COLO829 (cell line): ENCODE data around the gene IWS1.
"Not testable (repeated sequence)": the region's sequence is repeated elsewhere in the genome, so short reads cannot be mapped to it uniquely, and the experiment has no call there.

ENCODE experiments used
- DNase-seq: peaks from one replicate; pipeline ENCODE4 v3.0.0; 2012; ENCODE audit warnings: low spot score

The IWS1 gene

DNA sequence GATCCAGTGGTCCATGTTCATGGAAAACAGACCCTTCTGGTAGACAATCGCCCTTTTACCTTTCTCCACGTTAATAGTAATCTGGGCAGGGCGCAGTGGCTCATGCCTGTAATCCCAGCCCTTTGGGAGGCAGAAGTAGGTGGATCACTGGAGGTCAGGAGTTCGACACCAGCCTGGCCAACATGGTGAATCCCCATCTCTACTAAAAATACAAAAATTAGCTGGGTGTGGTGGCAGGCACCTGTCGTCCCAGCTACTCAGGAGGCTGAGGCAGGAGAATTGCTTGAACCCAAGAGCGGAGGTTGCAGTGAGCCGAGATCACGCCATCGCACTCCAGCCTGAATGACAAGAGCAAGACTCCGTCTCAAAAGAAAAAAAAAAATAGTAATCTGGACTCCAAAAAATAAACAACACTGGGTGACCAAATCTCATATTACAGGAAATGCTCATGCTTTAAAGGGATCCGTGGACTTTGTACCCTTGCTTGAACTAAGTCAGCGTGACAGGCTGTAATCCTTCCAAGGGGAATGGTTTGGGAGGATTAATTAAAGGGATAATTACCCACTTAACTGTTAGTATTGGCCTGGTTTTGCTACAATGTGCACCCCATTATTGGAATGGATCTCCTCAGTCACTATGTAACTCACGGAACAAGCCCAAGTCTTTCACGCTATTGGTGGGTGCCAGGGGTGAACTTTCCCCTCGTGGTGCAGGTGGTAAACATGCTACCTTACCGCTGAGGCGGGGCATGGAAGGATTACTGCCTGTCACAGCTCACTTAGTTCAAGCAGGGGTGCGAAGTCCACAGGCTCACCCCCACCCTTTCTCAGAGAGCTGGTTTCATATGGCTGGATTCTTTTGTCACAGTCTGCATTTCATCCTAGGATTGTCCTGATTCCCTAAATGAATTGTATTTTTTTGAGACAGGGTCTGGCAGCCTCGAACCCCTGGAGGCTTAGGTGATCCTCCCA lies 71.4 kb downstream of the IWS1 start:
- DNase-seq: no peak

DNA sequence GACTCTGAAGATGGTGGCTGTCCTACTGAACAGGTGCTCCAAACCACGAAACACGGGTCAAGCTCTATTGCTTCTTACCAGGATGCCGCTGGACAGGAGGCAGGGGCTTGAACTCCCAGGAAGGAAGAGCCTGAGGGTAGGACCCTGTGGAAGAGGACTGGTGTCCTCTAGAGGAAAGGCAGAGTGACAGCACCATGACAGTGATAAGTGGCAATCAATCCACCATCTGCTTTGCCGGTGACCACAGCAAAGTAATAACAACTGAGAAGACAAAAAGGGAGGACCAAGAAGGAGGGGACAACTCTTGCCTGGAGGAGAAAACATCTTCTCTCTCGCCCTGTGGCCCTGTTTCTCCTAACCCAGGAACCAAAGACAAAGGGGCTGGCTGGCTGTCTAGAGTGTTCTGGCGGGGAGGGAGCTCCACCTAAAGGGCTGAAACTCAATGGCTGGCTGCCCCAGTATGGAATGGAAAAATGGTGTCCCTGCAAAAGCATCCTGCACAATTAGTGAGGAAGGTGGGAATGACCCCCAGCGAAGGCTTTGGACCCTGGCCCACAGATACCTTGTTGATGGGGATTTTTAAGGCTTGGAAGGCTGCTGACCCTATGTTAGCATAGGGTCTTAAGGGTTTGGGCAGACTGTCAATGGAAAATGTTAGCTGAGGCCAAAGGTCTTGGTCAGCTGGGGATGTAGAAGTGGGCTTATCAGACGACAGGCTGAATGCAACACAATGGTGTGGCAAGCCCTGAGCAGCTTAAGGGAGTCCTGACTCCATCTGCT lies 72.7 kb downstream of the IWS1 start:
- no peak for DNase-seq

DNA sequence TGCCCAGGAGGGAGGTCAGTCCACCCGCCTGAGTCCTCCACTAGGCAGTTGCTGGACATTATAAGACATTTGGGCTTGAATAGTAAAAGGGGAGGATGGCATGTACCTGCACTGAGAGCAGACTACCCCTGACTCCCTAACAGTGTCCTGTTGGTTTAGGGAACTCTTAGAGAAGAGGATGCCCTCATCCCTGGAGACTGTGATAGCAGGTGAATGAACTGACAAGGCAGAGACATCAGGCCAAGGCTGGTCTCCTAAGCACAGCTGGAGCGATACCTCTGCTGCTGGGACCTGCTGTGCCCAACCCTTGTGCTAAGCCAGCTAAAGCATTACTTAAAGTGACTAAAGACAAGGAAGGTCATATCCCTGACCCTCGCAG lies 73.3 kb downstream of the IWS1 start:
- DNase-seq: no peak

DNA sequence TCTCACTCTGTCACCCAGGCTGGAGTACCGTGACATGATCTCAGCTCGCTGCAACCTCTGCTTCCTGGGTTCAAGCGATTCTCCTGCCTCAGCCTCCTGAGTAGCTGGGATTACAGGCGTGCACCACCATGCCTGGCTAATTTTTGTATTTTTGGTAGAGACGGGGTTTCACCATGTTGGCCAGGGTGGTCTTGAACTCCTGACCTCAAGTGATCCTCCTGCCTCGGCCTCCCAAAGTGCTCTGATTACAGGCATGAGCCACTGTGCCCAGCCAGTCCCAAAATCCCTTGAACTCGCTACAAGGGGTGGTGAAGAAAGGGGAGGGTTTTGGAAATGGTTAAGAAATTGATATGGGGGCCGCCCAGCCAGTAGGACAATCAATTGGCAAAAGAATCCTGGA lies 73.9 kb downstream of the IWS1 start:
- not testable (repeated sequence) for DNase-seq

DNA sequence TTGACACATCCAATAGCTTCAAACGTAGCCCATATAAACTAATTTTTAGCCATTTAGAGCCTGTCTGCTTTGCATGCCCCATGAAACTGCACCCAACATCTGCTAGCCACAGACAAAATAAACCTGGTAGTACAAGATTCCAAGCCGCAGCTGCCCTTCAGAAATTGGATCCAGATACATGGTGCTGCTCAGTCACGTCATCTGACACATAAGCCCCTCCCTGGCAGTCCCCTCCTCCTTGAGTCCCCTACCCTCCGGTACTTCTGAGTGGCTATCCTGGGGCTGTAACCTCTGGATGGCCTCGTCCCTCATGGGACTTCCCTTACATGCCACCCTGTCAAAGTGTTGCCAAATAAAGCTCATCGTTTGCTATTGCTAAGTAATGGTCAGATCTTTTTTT lies 74.3 kb downstream of the IWS1 start:
- DNase-seq: no peak

- no peak for DNase-seq
Observed at GRCh38 chr2:127449898-127450297, 76.4 kb downstream of the IWS1 start.

DNA sequence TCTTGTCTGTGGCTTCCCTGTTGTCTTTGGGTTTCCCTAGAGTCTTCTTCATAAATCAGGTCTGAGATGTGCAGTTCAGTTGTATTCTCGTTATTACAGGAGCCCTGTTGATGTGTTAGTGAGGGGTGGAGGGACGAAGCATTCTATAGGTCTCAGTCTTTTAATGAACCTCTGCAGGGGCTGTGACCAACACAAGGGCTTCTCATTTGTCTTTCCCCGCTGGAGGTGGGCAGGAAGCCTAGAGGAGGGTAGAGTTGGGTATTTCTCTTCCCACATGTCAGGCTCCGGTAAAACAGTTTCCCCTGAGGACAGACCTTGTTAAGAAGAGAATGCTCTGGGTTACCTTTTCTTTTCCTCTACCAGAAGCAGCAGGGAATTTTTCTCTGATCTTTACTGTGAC lies 76.9 kb downstream of the IWS1 start:
- DNase-seq: no peak

DNA sequence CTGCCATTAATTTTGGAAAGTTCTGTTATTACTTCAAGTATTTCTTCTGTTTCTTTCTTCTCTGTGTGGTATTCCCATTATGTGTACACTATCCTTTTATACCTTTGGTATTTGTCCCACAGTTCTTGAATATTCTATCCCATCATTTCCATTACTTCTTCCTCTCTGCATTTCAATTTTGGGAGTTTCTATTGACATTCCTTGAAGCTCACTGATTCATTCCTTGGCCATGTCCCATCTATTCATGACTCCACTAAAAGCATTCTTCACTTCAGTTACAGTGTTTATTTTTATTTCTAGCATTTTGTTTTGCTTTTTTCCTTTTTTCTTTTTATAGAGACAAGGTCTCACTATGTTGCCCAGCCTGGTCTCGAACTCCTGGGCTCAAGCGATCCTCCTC lies 77.8 kb downstream of the IWS1 start:
- no peak for DNase-seq

DNA sequence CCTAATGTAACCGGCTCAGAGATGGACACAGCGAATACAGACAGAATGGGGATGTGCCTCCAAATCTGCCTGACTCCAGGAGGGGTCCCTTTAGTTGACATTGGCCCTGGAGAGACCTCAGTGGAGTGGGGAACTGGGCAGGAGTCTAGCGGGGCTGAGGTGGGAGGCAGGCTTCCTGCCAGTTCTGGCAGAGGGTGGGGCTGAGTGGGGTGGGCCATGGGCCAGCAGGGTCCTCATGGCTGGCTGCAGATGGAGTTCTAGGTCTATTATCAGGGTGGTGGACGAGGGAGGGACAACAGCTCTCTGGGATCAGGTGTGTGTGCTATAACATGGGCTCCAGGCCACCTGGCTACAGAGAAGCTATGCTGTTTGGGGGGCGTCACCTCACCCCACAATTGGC lies 86.9 kb downstream of the IWS1 start:
- no peak for DNase-seq

GRCh38 chr2:127437781-127438726 lies 88.2 kb downstream of the IWS1 start:
- DNase-seq: no peak

GRCh38 chr2:127437056-127437455 lies 89.2 kb downstream of the IWS1 start:
- DNase-seq: no peak

- no peak for DNase-seq
Observed at GRCh38 chr2:127434515-127434914, 91.8 kb downstream of the IWS1 start.

DNA sequence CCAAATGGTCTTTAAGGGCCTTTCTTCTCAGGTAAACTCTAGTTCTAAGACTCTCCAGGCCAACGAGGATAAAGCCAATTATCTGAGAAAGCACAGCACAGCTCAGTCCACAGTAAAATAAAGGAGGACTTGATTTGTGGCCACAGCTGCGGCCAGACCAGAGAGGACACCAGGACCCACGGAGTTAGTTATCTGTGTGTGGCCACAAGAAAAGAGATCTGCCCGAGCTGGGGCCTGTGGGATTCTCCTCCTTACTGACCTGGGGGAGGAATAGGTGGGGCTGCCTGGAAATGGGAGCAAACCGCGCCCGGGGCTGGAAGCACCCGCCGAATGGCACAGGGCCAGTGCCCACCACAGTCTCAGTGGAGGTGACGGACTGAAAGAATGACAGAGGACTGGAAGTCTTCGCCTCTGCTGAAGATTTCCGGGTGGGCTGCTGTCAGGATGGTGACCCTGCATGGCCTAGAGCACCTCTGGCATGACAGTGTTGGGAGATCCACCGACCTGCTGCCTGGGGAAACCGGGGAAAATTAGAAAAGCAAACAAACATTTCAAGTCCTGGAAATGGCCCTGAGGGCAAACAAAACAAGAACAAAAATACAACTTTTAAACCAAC lies 94.8 kb downstream of the IWS1 start:
- no peak for DNase-seq
